Right forelimb (tissue), 1 donor: ENCODE results near the gene COA1.
"Not testable (repeated sequence)": the region's sequence is repeated elsewhere in the genome, so short reads cannot be mapped to it uniquely, and the experiment has no call there.

ENCODE experiments used
- DNase-seq: peaks from one replicate; pipeline ENCODE4 v3.0.0-alpha.2; 2018

The COA1 gene

DNA sequence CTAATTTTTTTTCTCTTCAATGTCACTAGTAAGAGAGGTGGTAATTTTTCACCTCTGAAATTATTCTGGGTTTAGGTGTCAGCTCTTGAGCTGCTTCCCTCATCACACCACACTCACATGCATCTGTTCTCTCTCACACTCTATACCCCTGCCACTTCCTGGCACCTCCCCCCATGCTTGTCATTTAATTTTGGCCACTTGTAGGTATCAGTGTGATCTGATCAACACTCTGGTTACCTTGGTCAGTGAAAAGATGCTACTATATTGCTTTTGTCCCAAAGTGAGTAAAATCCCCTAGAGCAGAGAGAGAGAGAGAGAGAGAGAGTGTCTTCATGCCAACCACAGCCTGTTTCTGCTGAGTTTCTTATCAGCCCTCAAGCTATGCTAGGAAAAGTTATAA is 103.9 kb downstream of the COA1 start:
- DNase-seq: no peak

DNA sequence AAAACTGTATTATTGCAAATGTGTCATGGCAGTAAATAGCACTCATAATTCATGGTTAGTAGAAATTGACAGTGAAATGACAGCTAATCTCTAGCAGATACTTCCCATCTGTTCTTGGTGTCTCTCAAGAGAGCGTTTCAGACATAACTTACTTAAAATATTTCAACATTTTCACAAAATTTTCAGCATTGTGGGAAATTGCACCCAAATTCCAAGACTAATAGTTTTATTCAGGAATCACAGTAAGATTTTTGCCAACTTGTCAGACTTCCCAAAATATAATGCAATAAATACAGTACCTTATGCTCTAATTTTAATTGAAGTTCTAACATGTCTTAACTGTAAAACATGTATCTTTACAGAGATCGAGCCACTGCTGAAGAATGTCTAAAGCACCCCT is 105.2 kb downstream of the COA1 start:
- no peak for DNase-seq

DNA sequence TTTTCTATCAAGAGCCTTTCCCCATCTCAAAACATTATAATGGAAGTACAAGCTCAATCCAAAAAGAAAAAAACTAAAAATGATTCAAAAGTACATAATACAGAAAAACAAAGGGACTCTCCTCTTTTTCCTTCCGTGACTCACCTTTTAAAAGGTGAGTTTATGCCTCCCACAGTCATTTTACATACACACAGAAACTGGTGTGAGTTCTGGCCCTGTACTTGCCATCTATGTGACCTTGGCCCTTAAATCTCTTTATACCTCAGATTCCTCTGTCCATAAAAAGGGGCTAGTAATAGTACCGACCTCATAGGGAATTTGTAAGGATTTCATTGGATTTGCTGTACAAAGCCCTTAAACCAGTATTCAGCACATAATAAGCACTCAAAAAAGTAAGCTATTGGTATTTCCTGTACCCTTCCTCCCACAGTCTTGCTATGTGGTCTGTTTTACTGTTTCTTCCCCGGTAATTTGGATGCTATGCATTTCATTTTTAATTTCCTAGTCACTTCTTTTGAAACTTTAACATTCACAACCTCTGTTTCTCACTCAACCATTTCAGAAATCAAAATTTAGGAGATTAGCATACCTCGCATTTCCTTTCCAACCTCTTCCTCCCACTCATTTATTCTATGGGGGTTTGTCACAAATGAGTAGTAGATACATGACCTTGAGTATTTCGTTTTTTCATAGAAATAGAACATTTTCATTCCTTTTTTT is 107.4 kb downstream of the COA1 start:
- DNase-seq: no peak

DNA sequence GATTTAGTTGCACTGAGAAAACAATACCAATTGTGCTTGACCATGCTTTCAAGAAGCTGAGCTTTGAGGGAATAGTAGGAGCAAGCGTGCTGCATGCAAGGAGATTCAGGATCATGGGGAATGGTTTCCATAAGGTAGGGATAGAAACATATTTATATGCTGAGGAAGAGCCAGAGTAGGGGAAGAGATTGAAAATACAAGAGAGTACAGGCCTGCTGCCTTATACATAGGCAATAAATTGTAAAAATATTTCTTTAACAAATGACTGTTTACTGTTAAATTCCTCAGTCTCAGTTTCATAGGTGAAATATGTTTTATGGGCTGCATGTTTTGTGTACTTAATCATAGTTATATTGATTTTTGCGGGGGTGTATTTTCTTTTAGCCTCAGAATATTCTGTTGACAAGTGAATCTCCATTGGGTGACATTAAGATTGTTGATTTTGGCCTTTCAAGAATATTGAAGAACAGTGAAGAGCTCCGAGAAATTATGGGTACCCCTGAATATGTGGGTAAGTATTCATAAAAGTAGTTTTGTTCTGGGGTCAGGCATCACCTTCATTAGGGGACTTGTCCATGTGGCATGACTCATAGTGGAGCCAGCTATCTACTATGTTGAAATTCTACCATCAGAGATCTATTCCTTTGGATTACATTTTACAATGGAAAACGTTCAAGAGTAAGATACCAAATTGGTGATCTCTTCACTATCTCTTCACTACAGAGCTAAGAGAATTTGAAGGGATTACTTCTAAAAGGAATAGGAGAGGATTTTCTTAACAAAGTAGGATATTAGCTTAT is 109.9 kb downstream of the COA1 start:
- no peak for DNase-seq

DNA sequence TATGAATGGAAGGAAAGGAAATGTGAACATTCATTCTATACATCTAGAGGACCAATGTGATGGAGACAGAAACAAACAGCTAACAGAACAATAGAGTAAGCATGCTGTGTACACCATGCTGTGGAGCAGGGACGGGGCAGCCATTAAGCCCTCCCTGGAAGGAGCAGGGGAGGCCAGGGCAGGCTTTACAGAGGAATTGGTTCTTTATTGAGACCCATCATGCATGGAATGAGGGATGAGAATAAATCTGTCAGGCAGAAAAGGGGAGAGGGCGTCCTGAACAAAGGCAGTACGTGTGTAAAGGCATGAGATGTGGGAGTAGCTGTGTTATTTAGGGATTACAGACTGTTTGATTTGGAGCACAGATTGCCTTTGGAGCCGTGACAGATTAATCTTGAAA is 111.2 kb downstream of the COA1 start:
- DNase-seq: no peak

DNA sequence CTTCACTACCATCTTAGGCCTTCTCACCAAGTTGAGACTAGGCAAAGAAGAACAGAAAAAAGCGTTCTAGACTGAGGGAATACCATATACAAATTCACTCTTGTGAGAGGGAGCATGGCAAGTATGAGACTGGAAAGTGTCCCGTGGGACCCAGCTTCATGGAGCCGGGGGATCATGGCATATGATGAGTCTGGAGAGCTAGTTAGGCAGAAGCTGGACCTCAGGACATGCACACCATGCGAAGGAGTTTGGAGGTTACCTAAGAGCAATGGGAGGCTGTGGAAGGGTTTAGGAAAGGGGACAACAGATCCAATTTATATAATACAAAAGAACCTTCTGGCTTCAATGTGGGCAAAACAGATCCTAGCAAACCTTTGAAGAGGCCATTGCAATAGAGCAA is 112.3 kb downstream of the COA1 start:
- DNase-seq: no peak

DNA sequence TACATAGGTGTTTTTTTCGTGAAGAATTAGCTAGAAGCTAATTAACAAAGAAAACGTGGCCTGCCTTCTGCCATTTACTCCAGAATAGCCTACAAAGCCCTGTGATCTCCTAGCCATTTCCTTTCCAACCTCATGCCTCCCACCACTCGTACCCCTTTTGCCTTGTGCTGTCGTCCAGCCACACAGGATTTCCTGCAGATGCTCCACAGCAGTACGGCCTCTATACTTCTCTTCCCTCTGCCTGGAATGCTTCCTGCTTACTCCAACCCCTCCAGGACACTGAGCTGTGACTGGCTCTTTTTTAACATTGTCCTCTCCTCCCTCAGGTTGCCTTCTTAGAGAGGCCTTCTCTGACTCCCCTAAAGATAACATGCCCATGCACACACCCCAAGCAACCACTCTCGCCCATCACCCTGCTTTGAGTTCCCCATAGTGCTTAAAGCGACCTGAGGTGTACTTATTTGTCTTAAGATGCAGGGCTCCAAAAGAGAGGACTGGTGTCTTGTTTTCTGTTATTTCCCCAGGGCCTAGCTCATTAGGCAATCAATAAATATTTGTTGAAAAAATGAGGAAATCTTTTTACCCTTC is 113.7 kb downstream of the COA1 start:
- DNase-seq: no peak

DNA sequence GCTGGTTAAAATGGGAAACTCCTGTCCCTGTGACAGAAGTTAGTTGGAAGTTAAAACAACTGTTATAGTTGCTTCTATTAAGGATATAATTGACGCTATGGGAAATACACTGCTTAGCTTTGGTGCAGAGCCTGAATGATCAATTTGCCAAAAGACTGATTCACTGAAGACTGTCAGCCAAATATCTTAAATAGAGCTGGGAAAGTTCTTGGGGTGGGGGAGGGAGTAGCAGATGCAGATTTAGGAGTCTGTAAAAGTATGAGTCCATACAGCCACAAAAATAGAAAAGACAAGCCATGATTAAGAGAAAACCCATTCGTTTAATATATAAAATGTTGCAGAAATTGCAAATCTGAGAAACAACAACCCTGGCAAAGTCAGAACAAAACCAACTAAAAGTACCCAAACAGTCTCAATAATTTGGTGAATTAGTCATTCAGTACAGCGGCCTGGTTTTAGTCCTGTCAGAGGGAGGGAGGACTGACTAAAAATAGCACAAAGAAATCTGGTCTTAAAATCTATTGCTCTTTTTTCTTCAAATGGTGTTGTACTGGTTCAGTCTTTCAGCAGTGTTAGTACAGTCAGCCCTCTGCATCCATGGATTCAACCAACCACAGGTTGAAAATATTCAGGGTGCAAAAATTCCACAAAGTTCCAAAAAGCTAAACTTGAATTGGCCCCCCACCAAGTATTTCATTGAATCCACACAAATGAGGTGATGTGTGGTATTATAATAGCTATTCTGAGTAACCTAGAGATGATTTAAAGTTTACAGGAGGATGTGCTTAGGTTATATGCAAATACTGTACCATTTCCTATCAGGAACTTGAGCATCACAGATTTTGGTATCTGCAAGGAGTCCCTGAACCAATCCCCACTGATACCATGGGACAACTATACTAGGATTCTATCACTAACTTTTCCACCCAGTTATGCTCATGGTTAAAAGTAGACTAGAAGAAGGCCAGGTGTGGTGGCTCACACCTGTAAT is 116.4 kb downstream of the COA1 start:
- no peak for DNase-seq

DNA sequence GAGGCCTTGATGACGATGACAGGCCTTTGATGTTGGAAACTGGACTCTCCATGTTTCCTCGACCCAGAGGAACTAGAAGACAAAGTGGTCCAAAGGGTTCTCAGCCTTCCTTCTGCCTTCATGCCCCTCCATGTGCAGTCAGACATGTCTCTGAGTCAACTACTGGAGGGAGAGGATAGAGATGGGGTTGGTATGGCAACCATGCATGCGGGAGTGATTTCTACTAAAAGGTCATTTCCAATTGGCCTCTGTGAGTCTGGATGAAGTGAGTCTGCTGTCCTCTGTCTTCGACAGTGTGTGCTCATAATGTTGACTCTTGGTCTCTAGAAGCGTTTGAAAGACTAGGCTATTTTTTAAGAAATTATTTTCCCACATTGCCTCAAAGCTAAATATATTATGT is 117.2 kb downstream of the COA1 start:
- DNase-seq: no peak

DNA sequence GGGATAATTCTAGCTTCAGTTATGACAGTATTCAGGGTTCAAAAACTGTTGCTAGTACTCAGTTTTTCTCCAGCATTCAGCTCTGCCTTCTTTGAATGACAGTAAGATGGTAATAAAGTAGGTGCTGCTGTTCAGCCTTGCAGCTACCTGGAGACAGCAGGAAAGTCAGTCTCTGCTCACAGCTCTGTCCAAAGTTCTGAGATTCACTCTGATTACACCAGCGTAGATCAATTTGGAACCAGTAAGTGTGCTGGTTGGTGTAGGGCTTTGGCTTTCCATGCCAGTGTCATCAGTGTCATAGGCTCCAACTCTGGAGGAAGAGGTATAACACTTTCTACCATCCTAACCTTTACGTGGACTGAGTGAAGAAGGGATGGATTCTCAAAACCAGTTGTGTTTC is 120.2 kb downstream of the COA1 start:
- no peak for DNase-seq

DNA sequence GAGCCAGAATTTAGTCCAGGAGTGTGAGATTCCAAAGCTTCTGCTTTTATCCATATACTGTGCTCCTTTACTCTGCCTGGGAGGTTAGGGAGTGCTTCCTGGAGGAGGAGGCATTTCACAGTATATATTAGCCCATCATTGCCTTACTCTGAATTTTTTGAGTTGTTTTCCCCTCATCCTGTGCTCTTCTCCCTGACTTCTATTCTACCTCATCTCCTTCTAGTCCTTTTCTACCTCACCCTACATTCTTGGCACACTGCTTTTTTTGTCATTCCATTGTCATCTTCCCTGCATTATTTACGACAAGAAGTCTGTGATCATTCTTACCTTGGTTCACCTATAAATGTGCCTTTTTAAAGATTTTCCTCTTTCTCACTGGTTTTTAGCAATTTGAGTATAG is 125.1 kb downstream of the COA1 start:
- no peak for DNase-seq

DNA sequence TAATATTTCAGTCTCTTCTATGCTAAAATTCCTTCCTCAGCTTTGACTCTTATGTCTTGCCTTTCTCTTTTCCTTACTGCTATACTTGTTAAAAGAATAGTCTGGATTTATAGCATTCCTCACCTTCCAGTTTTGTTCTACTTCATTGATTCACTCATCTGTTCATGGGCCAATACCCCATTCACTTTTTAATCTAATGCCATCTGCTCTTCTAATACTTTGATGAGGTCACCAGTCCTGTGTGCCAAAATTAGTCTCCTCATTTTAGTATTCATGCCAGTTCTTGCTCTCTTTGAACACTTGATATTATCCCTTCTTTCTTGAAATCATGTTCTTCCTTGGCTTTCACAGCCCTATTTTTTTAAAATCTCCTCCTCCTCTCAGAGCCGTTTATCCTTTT is 127.1 kb downstream of the COA1 start:
- DNase-seq: no peak

DNA sequence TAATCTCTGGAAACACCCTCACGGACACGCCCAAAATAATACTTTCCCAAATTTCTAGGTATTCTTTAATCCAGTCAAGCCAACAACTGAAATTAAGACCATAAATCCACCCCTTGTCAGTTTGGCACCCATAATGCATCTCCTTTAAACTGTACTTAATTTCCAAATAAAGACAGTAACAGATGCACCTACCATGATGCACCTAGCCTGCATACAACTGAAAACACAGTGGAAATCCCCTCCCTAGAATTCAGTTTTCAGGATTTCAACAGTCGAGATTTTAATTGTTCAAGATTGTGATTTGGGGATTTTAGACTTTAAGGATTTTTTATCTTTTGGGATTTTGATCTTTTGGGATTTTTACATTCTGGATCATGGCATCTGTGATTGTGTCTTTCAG is 129.3 kb downstream of the COA1 start:
- DNase-seq: no peak

DNA sequence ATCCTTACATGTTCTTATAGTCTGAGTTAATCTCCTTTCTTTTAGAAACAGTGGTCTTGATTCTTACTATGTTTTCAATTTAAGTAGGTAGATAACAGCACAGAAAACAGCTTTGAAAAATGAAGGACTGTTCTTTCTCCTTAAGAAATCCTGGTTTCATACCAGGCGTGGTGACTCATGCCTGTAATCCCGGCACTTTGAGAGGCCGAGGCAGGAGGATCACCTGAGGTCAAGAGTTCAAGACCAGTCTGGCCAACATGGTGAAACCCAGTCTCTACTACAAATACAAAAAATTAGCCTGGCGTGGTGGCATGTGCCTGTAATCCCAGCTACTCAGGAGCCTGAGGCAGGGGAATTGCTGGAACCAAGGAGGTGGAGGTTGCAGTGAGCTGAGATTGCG is 132.9 kb downstream of the COA1 start:
- DNase-seq: not testable (repeated sequence)

DNA sequence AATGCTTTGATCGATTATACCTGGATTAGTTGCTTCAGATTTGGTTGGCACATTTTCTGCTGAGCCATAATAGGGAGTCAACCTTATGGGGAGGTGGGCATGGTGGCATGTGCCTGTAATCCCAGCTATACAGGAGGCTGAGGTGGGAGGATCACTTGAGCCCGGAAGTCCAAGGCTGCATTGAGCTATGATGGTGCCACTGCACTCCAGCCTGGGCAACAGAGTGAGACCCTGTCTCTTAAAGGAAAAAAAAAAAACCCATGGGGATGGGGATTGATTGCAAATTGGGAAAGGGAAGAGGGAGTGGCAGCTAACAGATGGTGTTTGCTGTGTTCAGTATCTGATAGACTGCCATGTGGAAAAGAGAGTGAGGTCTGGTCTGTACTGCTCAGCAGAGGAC is 135.3 kb downstream of the COA1 start:
- no peak for DNase-seq

DNA sequence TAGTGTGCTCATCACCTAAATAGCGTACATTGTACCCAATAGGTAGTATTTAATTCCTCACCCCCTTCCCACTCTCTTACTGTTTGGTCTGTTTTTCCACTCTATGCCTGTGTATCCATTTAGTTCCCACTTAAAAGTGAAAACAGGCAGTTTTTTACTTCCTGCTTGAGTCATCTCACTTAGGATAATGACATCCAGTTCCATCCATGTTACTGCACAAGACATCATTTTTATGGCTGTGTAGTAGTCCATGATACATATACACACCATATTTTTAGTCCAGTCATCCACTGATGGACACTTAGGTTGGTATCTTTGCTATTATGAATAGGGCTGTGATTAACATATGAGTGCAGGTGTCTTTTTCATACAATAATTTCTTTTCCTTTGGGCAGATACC is 136.3 kb downstream of the COA1 start:
- no peak for DNase-seq

DNA sequence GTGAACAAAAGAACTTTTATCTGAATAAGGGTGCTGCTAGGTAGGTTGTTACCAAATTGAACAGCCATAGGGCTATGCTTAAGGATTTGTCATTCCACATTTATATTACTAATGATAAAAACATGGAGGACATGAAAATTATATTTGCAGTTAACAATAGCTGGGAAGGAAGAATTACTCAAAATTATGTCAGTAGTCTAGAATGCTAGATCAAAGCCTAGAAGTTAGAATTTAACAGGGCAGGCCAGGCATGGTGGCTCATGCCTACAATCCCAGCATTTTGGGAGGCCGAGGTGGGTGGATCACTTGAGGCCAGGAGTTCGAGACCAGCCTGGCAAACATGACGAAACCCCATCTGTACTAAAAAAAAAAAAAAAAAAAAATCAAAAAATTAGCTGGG is 137.0 kb downstream of the COA1 start:
- DNase-seq: no peak

DNA sequence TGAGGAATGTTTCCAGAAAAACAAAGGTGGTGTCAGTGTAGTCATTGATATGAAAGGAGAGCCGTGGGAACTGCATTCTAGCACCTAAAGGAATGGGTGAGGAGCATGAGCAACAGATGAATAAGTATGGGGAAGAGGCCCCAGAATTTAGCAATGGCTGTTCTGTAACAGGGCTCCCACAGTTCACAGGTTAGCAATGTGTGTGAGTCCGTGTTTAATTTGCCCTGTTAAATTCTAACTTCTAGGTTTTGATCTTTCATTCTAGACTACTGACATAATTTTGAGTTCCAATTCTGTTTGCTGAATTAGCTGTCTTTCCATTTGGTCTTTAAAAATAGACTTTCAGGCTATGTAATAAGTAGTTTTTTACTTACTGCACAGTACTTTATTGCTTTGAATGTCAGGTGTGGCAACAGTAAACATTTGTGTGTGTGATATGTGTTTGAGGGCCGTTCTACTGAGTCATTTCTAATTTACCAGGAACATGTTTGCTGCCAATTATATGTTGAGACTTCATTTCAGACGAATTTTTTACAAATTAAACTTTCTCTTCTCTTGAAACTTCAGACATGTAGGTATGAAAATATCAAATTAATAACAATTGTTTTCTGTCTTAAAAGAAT is 137.7 kb downstream of the COA1 start:
- DNase-seq: no peak

DNA sequence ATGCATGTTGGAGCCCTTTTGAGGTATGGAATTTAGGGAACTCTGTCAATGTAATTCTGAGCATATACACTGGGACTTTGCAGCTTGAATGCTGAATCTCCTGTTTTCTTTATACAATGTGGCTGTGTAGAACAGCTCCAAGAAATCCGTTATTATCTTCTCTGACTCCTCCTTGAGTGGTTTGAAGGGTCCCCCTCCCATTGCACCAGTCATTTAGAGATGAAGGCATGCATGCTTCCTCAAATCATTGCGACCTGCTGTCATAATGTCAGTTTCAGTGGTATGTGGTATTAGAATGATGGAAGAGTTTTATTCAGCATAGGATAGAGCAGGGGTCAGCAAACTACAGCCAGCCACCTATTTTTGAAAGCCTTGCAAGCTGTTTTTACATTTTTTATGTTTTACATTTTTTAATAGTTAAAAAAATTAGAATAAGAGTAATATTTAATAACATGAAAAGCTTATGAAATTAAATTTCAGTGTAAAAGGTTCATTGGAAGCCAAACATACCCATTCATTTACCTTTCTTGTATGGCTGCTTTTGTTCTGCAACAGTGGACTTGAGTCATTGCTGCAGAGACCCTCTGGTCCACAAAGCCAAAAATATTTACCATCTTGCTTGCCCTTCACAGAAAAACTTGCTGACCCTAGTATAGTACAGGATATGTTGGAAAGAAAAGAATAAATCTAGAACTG is 138.3 kb downstream of the COA1 start:
- DNase-seq: no peak

DNA sequence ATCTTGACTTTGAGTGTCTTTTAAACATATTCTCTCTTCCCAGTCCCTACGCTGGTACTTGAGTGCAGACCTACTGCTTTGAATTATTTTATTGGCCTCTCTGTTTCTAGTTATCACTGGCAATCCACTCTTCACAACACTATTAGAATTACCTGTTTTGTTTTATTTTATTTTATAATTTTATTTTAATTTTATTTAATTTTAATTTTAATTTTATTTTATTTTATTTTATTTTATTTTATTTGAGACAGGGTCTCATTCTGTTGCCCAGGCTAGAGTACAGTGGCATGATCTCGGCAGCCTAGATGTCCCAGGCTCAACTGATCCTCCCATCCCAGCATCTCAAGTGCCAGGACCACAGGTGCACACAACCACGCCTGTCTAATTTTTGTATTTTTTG is 139.6 kb downstream of the COA1 start:
- DNase-seq: no peak
